ENCODE results near the gene NTN1. TPM values are rescaled to one million over a fixed set of nuclear protein-coding genes. Genes with fewer than 3 reads are reported as not detected.

Gene NTN1
- total RNA-seq, 4 donors from 2014 or later = 5.9 to 11.6 (median 8.5) TPM

- no peak for TF ChIP-seq CTCF (IDR thresholded peaks at IDR 0.05)
- no peak for TF ChIP-seq POLR2A (IDR thresholded peaks at IDR 0.05)
- WGBS, 2 donors = 18 to 32% methylated on average over 57 to 58 of the region's 58 CpGs
- intact Hi-C loops (cut with DNase I; ENCODE audit: low total_unique reads) = no loop called here
- DNase-seq (ENCODE audit: low spot score in 2 of 2) = peak in 1 of 2 donors; percentile 70
- no peak overlapping the region for H3K4me3 ChIP-seq (ENCODE audit: low read depth, poor library complexity, severe bottlenecking)
Observed at GRCh38 chr17:9004132-9004960, 17.0 kb upstream of the NTN1 start.

GRCh38 chr17:9004961-9005285 is 16.4 kb upstream of the NTN1 start:
- 77 to 84% methylated on average over 6 of the region's 6 CpGs for WGBS, 2 donors
- intact Hi-C loops (cut with DNase I; ENCODE audit: low total_unique reads) = no loop called here
- no peak for TF ChIP-seq CTCF (IDR thresholded peaks at IDR 0.05)
- no peak for TF ChIP-seq POLR2A (IDR thresholded peaks at IDR 0.05)

GRCh38 chr17:9006175-9006767 is 15.0 kb upstream of the NTN1 start:
- 92% methylated on average over 7 of the region's 7 CpGs for WGBS, 2 donors
- TF ChIP-seq CTCF (IDR thresholded peaks at IDR 0.05) (no peak), POLR2A (IDR thresholded peaks at IDR 0.05) (no peak)
- intact Hi-C loops (cut with DNase I; ENCODE audit: low total_unique reads) = no loop called here
- DNase-seq (ENCODE audit: low spot score in 2 of 2) = peak in 1 of 2 donors; percentile 62
- no peak overlapping the region for H3K4me3 ChIP-seq (ENCODE audit: low read depth, poor library complexity, severe bottlenecking)

More at GRCh38 chr17:9004961-9005285, 16.4 kb upstream of the NTN1 start:
- H3K4me3 ChIP-seq (ENCODE audit: low read depth, poor library complexity, severe bottlenecking) = no peak overlapping the region
- peak in 1 of 2 donors; percentile 76 for DNase-seq (ENCODE audit: low spot score in 2 of 2)

- DNase-seq (ENCODE audit: low spot score in 2 of 2) = no peak
- 97 to 100% methylated on average over 2 of the region's 2 CpGs for WGBS, 2 donors
- no peak overlapping the region for H3K4me3 ChIP-seq (ENCODE audit: low read depth, poor library complexity, severe bottlenecking)
- intact Hi-C loops (cut with DNase I; ENCODE audit: low total_unique reads) = no loop called here
- no peak for TF ChIP-seq POLR2A (IDR thresholded peaks at IDR 0.05)
- TF ChIP-seq CTCF (IDR thresholded peaks at IDR 0.05) = no peak
Observed at GRCh38 chr17:9007052-9007714, 14.1 kb upstream of the NTN1 start.

GRCh38 chr17:9009096-9009495 is 12.2 kb upstream of the NTN1 start:
- TF ChIP-seq POLR2A (IDR thresholded peaks at IDR 0.05) = no peak
- no peak for TF ChIP-seq CTCF (IDR thresholded peaks at IDR 0.05)
- DNase-seq (ENCODE audit: low spot score in 2 of 2) = peak in 1 of 2 donors; percentile 31
- intact Hi-C loops (cut with DNase I; ENCODE audit: low total_unique reads) = no loop called here
- WGBS, 2 donors = 71 to 75% methylated on average over 4 of the region's 4 CpGs
- no peak overlapping the region for H3K4me3 ChIP-seq (ENCODE audit: low read depth, poor library complexity, severe bottlenecking)
